HFF-Myc (cell line): ENCODE measurements around the gene DUSP11.
"Not testable (repeated sequence)": the region's sequence is repeated elsewhere in the genome, so short reads cannot be mapped to it uniquely, and the experiment has no call there.

Experiments
- DNase-seq: peaks from one replicate; pipeline ENCODE4 v3.0.0-alpha.2; 2011; ENCODE audit warnings: low read depth; ENCODE audit errors: extremely low read depth
- H3K4me3 ChIP-seq: replicated peaks from 2 replicates; pipeline ENCODE4 v1.5.1; 2011; ENCODE audit warnings: low read depth, mild to moderate bottlenecking, control low read depth, low read length
- CTCF ChIP-seq: IDR thresholded peaks from 2 replicates; pipeline ENCODE4 v1.5.1; 2012; ENCODE audit warnings: mild to moderate bottlenecking, low read depth, low read length, control low read depth; ENCODE audit errors: missing control alignments

Gene DUSP11

GRCh38 chr2:73718421-73718820 is 61.5 kb downstream of the DUSP11 start:
- H3K4me3 ChIP-seq, result no peak overlapping the region
- no peak for DNase-seq
- no peak for TF ChIP-seq CTCF

GRCh38 chr2:73717695-73718094 is 62.2 kb downstream of the DUSP11 start:
- DNase-seq, H3K4me3 ChIP-seq: not testable (repeated sequence)

GRCh38 chr2:73717251-73717606 is 62.7 kb downstream of the DUSP11 start:
- no peak for TF ChIP-seq CTCF
- no peak overlapping the region for H3K4me3 ChIP-seq

GRCh38 chr2:73716543-73717250 is 63.2 kb downstream of the DUSP11 start:
- H3K4me3 ChIP-seq, result no peak overlapping the region
- no peak for TF ChIP-seq CTCF
- no peak for DNase-seq

More at GRCh38 chr2:73717251-73717606, 62.7 kb downstream of the DUSP11 start:
- no peak for DNase-seq

- TF ChIP-seq CTCF, result no peak
- DNase-seq, result no peak
- no peak overlapping the region for H3K4me3 ChIP-seq
Measured at GRCh38 chr2:73714091-73714490, 65.8 kb downstream of the DUSP11 start.
